ENCODE results near the gene SAC3D1.

- TF ChIP-seq EZH2 (IDR thresholded peaks at IDR 0.05; ENCODE audit: insufficient read depth, poor library complexity, severe bottlenecking) (no peak), EZH2phosphoT487 (IDR thresholded peaks at IDR 0.05; ENCODE audit: insufficient read depth, low read depth) (no peak)
Measured at GRCh38 chr11:64994318-64994717, 46.7 kb upstream of the SAC3D1 start.
